NCI-H2029 treated with DMSO at 0.1 percent for 48 hours (cell line): ENCODE measurements around the gene SSH3.
A peak's percentile ranks its signal among the peaks of the same experiment; 100 is the strongest.

ENCODE experiments used
- DNase-seq: peaks from one replicate; lab custom pipeline; 2025; lab: John Stamatoyannopoulos, UW

SSH3 gene

GRCh38 chr11:67280341-67280787 is 23.0 kb upstream of the SSH3 start:
- DNase-seq = no peak

DNA sequence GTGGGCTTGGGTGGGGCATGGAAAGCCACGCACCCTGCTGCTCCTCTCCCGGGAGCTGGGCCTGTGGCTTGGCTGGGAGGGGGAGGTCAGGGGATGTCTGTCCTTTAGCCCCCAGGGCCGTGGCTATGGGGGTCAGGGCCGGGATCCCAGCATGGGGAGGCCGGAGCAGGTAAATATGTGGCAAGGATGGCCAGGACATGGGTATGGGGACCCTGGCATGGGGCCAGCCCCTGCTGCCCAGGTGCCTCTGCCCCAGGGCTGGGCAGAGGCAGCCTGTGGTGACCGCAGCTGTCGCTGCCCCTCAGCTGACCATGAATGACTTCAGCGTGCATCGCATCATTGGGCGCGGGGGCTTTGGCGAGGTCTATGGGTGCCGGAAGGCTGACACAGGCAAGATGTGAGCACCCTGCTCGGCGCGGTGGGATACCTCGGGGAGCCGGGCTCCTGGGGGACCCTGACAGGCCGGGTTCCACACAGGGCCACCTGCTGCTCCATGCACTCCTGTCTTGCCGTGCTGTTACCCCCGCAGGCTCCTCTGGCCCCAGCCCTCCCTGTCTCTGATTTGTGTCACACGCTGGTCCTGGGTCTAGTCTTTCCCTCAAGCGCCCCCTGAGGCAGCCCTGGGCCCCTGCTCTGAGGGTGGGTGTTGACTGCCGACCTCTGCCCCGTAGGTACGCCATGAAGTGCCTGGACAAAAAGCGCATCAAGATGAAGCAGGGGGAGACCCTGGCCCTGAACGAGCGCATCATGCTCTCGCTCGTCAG is 22.4 kb upstream of the SSH3 start:
- DNase-seq = no peak

DNA sequence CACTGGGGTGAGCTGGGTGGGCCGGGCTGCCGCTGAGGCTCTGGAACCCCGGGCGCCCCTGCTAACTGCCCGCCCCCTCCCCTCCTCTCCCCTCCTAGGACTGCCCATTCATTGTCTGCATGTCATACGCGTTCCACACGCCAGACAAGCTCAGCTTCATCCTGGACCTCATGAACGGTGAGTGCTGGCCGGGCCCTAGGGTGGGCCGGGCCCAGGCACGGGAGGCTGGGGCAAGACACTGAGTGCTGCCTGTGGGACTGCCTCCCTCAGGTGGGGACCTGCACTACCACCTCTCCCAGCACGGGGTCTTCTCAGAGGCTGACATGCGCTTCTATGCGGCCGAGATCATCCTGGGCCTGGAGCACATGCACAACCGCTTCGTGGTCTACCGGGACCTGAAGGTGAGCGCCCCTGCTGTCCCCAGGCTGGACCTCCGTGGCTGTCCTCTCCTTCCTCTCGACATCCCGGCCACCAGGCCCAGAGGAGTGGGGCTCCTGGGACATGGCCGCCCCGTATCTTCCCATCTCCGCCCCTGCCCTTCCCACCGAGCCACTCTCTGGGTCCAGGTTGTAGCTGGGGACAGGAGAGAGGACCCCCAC is 21.7 kb upstream of the SSH3 start:
- no peak for DNase-seq

GRCh38 chr11:67282155-67282875 is 21.0 kb upstream of the SSH3 start:
- no peak for DNase-seq

- DNase-seq = no peak
Measured at GRCh38 chr11:67282876-67283371, 20.4 kb upstream of the SSH3 start.

DNA sequence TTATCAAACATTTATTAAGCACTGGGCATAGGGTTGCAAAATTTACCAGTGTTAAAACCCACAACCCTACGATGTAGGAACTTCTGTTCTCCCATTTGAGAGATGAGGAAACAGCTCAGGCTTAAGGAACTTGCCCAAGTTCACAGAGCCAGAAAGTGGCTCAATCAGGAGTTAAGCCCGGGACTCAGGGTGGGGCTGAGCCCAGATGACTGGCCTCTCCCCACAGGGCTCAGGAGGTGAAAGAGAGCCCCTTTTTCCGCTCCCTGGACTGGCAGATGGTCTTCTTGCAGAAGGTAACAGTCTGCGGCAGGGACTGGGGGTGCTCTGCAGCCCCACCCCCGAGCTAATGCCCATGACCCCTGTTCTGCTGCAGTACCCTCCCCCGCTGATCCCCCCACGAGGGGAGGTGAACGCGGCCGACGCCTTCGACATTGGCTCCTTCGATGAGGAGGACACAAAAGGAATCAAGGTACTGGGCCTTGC is 19.8 kb upstream of the SSH3 start:
- DNase-seq = no peak

GRCh38 chr11:67284811-67285540 is 18.4 kb upstream of the SSH3 start:
- no peak for DNase-seq

- DNase-seq = no peak
Measured at GRCh38 chr11:67285541-67286498, 17.5 kb upstream of the SSH3 start.

GRCh38 chr11:67286621-67287333 is 16.6 kb upstream of the SSH3 start:
- DNase-seq = no peak

DNA sequence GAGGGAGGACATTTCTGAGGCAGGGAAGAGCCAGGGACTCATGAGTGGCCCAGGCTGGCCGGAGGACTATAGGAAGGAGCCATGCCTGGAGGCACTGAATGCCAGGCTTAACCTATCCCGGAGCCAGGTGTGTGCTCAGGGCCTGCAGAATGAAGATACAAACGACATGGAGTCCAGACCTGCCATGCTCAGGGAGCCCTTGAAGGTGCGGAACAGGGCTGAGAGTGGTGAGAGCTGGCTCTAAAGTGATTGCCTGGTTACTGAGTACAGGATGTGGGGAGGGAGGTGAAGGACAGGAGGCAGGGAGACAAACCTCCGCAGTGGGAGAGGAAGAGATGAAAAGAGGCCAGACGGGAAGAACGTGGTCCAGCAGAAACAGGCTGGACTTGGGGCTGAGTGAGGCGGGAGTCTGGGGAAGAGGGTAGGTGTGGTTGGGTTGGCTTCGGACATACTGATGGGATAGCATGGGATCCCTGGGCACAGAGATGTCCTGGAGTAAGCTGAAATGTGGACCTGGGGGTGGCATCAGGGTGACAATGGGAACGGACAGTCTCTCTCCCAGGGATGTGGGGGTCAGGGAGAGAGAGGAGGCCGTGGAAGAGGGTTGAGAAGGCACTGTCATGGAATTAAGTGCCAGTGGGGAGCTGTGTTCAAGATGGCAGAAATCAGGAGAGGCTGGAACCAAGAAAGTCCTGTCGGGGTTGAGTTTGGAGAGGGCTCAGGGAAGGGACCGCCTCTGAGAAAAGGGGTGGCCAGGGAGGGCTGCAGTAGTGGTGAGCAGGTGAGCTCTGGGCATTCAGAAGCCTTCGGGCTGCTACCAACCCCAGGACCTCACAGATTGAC is 15.8 kb upstream of the SSH3 start:
- DNase-seq = no peak

DNA sequence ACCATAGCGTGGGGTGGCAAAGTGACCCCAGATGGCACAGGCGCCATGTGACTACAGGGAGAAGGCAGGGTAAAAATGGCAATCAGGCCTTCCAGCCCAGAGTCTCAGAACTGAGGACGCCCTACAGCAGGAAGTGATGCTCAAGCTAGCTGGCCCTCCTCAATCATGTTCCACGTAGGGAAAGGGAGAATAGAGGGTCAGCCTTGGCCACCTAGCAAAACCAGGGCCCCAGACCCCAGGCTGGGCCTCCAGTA is 15.2 kb upstream of the SSH3 start:
- DNase-seq = no peak

DNA sequence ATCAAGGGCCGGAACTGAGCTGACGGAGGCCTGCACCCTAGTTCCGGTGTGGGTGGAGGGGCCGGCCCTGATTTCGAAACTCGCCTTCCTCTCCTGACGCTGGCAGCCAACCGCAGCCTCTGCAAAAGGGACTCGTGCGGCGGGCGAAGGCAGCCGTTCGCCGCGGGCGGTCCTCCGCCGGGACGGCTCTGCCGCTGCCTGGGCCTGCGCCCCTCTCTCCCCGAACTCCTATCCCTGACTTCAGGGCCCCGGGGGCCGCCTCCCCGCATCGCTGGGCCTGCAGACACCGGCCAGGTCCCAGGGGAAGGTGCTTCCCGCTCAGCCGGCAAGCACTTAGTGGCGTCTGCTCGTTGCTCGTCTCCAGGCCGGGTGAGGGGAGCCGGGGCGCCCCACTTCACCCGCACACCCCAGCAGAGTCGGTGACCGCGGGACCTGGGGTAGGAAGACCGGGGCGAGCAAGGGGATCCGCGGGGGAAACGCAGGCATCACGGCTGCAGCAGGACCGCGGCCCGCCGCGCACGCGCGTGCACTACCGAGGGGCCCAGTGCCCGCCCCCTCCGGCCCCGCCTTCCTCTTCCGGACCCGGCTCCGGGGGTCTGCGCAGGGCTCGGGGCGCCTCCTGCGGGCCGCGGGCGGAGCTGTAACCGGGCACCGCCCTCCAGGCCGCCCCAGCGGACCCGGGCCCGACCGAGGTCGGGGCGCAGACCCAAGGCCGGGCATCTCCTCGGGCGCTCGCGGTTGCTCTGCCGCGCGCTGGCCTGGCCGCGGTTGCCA is 14.7 kb upstream of the SSH3 start:
- DNase-seq = peak; percentile 17

DNA sequence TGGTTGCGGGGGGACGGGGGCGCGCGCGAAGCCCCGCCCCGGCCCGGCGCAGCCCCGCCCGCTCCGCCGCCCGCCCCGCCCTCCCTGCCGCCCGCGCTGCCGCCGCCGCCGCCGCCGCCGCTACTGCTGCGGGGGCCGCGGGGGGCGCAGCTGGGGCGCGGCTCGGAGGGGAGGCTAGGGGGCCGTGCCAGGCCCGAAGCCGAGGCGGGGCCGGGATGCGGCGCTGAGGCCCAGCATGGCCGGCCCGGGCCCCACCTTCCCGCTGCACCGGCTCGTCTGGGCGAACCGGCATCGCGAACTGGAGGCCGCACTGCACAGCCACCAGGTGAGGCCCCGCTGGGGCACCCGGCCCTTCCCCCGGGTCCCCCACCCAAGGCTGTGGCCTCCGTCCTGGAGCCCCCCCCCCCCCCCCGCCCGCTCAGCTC is 14.1 kb upstream of the SSH3 start, which contains the start of gene ANKRD13D:
TSS of gene ANKRD13D (plus strand) at position 78 of the 425 bp plus-strand sequence. CDS start at position 236, 158 bp downstream.
- DNase-seq = no peak

GRCh38 chr11:67289651-67290479 is 13.5 kb upstream of the SSH3 start:
- DNase-seq = no peak

DNA sequence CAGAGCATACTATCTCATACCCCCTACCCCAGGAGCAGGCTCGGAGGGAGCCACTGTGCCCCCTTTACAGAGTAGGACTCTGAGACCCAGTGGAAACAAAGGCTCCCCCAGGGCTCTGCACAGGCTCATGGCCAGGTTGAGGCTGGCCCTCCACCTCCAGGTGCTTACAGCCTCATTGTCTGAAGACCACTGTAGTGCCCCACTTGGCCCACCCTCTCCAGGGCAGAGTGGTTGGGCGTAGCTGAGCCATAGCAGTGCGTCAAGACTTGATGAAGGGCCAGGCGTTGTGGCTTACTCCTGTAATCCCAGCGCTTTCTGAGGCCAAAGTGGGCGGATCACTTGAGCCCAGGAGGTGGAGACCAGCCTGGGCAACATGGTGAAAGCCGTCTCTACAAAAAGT is 12.5 kb upstream of the SSH3 start:
- no peak for DNase-seq

- DNase-seq = no peak
Measured at GRCh38 chr11:67291481-67292381, 11.6 kb upstream of the SSH3 start.

- no peak for DNase-seq
Measured at GRCh38 chr11:67292671-67293070, 10.7 kb upstream of the SSH3 start.
